Measurements from ENCODE around the gene RPP30.
"Not testable (repeated sequence)": the region's sequence is repeated elsewhere in the genome, so short reads cannot be mapped to it uniquely, and the experiment has no call there.

Gene RPP30

DNA sequence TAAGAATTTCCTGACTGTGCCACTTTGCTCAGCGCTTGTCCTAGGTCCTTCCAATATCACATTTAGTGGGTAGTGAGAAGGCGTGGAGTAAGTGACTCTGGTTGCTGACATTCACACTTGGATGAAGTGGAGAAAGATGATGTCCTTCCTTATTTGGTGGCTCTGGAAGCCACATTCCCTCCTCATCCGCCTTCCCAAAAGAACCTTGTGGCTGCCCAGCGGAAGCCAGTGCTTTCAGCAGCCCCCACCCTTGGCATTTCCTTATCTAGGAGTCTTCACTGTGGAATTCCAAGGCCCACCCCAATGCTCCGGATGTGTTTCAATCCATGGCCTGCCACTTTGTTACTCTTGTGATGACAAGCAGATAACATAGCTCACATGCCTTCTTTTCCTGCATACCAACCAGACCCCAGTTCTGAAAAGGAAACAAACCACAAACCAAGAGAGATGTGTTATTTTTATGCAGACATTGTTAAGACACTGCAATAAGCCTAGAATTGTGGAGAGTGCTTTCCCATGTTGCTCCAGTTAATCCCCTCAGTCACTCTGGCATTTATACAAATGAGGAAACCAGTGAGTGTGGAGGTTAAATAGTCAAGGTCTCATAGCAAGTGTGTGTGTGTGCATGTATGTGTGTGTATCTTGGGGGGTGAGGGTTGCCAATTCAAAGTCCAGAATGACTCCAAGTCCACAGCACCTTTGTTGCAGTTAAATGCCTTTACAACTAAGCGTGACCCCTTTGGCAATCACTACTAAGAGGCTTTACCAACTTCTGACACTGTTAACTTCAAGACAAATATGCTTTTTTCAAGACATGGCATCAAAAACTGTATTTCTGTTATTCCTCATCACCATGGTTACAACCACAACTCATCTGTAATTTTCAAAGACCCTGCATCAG, 59.4 kb downstream of the RPP30 start:
- no peaks in the 10 kb centered on the region for H3K27me3 ChIP-seq (ENCODE audit: control insufficient read depth in 1 of 2, insufficient read depth in 2 of 2, low read length in 2 of 2)
- no peaks in the 10 kb centered on the region for H3K36me3 ChIP-seq (ENCODE audit: insufficient read depth, low read length)
- no peak overlapping the region for H3K9ac ChIP-seq (ENCODE audit: low read length)
- no peak overlapping the region for H3K27ac ChIP-seq (ENCODE audit: low read depth, low read length)
- H3K4me1 ChIP-seq (ENCODE audit: insufficient read depth, low read length) = peaks cover 13% of the 10 kb centered on the region
- H3K9me3 ChIP-seq (ENCODE audit: low read length) = no peaks in the 10 kb centered on the region
- no peak overlapping the region for H3K4me3 ChIP-seq (ENCODE audit: low read depth in 1 of 2, low read length in 2 of 2)

GRCh38 chr10:90935581-90936275, 64.0 kb downstream of the RPP30 start:
- no peaks in the 10 kb centered on the region for H3K27me3 ChIP-seq (ENCODE audit: control insufficient read depth in 1 of 2, insufficient read depth in 2 of 2, low read length in 2 of 2)
- H3K4me1 ChIP-seq (ENCODE audit: insufficient read depth, low read length) = peaks cover 7% of the 10 kb centered on the region
- no peak overlapping the region for H3K9ac ChIP-seq (ENCODE audit: low read length)
- no peak overlapping the region for H3K4me3 ChIP-seq (ENCODE audit: low read depth in 1 of 2, low read length in 2 of 2)
- H3K27ac ChIP-seq (ENCODE audit: low read depth, low read length) = no peak overlapping the region
- no peaks in the 10 kb centered on the region for H3K36me3 ChIP-seq (ENCODE audit: insufficient read depth, low read length)
- no peaks in the 10 kb centered on the region for H3K9me3 ChIP-seq (ENCODE audit: low read length)

DNA sequence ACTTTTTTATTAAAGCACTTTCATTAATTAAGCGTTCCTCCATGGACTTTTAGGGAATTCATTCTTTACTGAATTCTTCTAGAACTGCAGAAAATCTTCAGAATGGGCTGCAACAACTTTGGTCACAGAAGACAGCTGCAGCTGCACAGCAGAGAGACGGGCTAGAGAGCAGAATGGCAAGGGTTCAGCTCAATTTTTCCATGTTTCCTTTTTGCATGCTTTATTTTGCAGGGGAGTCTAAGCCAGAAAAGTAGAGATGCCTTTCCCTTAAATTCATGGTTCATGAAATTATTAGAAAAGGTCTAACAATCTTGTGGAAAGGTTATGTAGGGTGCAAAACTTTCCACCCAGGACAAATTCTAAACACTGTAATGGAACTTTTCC, 64.5 kb downstream of the RPP30 start:
- H3K4me1 ChIP-seq (ENCODE audit: insufficient read depth, low read length) = peaks cover 1% of the 10 kb centered on the region
- no peaks in the 10 kb centered on the region for H3K27me3 ChIP-seq (ENCODE audit: control insufficient read depth in 1 of 2, insufficient read depth in 2 of 2, low read length in 2 of 2)
- H3K36me3 ChIP-seq (ENCODE audit: insufficient read depth, low read length) = no peaks in the 10 kb centered on the region
- no peaks in the 10 kb centered on the region for H3K9me3 ChIP-seq (ENCODE audit: low read length)
- no peak overlapping the region for H3K4me3 ChIP-seq (ENCODE audit: low read depth in 1 of 2, low read length in 2 of 2)
- no peak overlapping the region for H3K9ac ChIP-seq (ENCODE audit: low read length)
- no peak overlapping the region for H3K27ac ChIP-seq (ENCODE audit: low read depth, low read length)

DNA sequence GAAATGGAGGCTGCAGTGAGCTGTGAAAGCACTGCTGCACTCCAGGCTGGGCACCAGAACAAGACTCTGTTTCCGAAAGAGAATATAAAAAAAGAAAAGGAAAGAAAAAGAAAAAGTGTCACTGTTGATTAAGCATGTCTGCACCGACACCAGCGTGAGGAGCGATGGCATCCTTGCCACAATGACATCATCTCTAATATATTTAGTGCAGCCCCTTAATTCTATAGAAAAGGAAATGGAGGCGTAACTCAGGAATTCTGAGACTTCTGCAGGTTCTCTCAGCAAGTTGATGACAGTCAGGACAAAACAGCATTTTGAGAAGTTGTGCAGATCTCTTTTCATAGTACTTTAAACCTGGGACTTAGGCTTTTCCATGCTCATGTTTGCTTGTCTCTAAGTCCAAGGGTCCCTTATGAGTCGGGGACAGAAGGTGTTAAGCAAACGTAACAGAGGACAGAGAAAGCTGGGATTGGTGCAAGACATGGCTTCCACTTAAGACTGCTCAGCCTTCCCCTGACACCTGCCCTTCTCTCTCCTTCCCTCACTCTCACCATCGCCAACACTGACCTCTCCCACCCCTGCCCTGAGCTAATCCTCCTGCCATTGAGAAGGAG, 66.0 kb downstream of the RPP30 start:
- Histone ChIP-seq H3K27me3 (ENCODE audit: control insufficient read depth in 1 of 2, insufficient read depth in 2 of 2, low read length in 2 of 2) (no peaks in the 10 kb centered on the region), H3K4me1 (ENCODE audit: insufficient read depth, low read length) (no peaks in the 10 kb centered on the region), H3K9ac (ENCODE audit: low read length) (no peak overlapping the region), H3K27ac (ENCODE audit: low read depth, low read length) (no peak overlapping the region), H3K4me3 (ENCODE audit: low read depth in 1 of 2, low read length in 2 of 2) (no peak overlapping the region), H3K36me3 (ENCODE audit: insufficient read depth, low read length) (no peaks in the 10 kb centered on the region), H3K9me3 (ENCODE audit: low read length) (no peaks in the 10 kb centered on the region)

DNA sequence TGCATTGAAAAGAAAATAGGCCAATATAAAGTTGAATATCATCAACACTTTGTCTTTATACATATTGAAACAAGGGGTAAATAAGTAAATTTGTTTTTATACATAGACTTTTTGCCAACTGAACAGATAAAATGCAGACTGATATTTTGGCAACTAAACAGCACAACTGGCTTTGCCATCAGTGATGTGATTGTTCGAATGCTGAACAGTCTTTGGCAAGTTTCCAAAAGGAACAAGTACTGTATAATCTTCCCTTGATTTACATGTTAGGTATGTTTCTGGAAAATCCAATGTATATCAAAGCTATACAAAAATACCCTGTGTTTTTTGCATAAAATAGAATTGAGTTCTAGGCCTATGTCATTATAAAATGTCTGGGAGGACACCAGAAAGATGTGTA, 67.3 kb downstream of the RPP30 start:
- no peak overlapping the region for H3K4me3 ChIP-seq (ENCODE audit: low read depth in 1 of 2, low read length in 2 of 2)
- no peaks in the 10 kb centered on the region for H3K36me3 ChIP-seq (ENCODE audit: insufficient read depth, low read length)
- no peaks in the 10 kb centered on the region for H3K9me3 ChIP-seq (ENCODE audit: low read length)
- no peak overlapping the region for H3K9ac ChIP-seq (ENCODE audit: low read length)
- no peaks in the 10 kb centered on the region for H3K27me3 ChIP-seq (ENCODE audit: control insufficient read depth in 1 of 2, insufficient read depth in 2 of 2, low read length in 2 of 2)
- H3K27ac ChIP-seq (ENCODE audit: low read depth, low read length) = no peak overlapping the region
- H3K4me1 ChIP-seq (ENCODE audit: insufficient read depth, low read length) = no peaks in the 10 kb centered on the region

DNA sequence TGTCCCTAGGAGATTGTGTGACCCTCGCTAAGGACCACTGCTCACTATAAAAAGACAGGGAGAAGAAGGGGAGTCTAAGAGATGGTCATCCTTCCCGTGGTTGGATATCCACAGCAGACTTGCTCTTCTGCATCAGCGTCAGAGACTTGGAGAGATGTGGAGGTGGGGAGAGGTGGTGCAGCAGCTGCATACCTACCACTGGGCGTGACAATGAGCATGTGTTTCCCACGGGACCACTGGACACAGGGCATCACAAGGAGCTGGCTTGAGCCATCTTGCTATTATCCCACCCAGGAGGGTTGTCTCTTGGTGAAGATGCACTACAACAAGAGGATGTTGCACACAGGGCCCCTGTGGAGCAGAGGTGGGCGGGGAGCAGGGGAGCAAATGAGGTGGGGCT, 67.9 kb downstream of the RPP30 start:
- Histone ChIP-seq H3K27ac (ENCODE audit: low read depth, low read length) (no peak overlapping the region), H3K9ac (ENCODE audit: low read length) (no peak overlapping the region), H3K4me3 (ENCODE audit: low read depth in 1 of 2, low read length in 2 of 2) (no peak overlapping the region), H3K27me3 (ENCODE audit: control insufficient read depth in 1 of 2, insufficient read depth in 2 of 2, low read length in 2 of 2) (no peaks in the 10 kb centered on the region), H3K36me3 (ENCODE audit: insufficient read depth, low read length) (no peaks in the 10 kb centered on the region), H3K9me3 (ENCODE audit: low read length) (no peaks in the 10 kb centered on the region), H3K4me1 (ENCODE audit: insufficient read depth, low read length) (no peaks in the 10 kb centered on the region)

DNA sequence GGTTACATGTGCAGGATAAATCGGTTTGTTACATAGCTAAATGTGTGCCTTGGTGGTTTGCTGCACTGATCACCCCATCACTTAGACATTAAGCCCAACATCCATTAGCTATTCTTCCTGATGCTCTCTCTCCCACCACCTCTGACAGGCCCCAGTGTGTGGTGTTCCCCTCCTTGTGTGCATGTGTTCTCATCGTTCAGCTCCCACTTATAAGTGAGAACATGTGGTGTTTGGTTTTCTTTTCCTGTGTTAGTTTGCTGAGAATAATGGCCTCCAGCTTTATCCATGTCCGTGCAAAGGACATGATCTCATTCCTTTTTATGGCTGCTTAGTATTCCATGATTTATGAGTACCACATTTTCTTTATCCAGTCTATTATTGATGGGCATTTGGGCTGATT, 71.2 kb downstream of the RPP30 start:
- H3K4me1 ChIP-seq (ENCODE audit: insufficient read depth, low read length); H3K4me3 ChIP-seq (ENCODE audit: low read depth in 1 of 2, low read length in 2 of 2); H3K9me3 ChIP-seq (ENCODE audit: low read length); H3K27me3 ChIP-seq (ENCODE audit: control insufficient read depth in 1 of 2, insufficient read depth in 2 of 2, low read length in 2 of 2); H3K27ac ChIP-seq (ENCODE audit: low read depth, low read length); H3K36me3 ChIP-seq (ENCODE audit: insufficient read depth, low read length); H3K9ac ChIP-seq (ENCODE audit: low read length): not testable (repeated sequence)

DNA sequence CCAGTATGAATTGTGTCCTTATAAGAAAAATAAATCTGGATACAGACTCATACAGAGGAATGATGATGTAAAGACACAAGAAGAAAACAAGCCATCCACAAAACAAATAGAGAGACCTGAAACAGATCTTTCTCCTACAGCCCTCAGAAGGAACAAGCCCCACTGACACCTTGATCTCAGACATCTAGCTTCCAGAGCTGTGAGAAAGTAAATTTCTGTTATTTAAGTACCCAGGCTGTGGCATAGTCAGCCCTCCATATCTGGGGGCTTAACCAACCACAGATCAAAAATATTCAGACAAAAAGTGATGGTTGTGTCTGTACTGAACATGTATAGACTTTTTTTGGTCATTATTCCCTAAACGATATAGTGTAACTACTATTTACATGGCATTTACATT, 73.0 kb downstream of the RPP30 start:
- Histone ChIP-seq H3K4me3 (ENCODE audit: low read depth in 1 of 2, low read length in 2 of 2) (no peak overlapping the region), H3K27ac (ENCODE audit: low read depth, low read length) (no peak overlapping the region)

DNA sequence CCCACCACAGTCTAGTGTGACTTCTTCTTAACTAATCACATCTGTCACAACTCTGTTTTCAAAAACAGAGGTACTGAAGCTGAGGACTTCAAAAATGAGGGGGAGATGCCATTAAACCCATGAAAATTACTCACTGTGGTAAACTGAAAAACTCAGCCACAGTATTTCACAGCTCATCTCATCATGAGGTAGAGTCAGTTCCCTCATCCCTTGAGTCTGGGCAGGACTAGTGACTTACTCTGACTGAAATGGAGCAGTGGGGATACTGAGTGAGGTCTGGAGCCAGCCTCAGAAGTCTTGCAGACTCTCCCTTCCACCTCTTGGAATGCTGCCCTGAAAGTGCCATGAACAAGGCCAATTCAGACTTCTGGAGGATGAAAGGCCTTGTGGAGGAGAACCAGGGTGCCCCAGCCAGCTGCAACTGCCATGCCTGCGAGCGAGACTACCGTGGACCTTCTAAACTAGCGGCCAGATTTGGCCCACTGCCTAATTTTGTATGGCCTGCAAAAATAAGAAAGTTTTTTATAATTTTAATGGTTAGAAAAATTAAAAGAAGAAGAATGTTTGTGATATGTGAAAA, 73.8 kb downstream of the RPP30 start:
- no peak overlapping the region for H3K27ac ChIP-seq (ENCODE audit: low read depth, low read length)
- H3K9me3 ChIP-seq (ENCODE audit: low read length) = no peaks in the 10 kb centered on the region
- no peaks in the 10 kb centered on the region for H3K4me1 ChIP-seq (ENCODE audit: insufficient read depth, low read length)
- no peak overlapping the region for H3K4me3 ChIP-seq (ENCODE audit: low read depth in 1 of 2, low read length in 2 of 2)
- no peaks in the 10 kb centered on the region for H3K36me3 ChIP-seq (ENCODE audit: insufficient read depth, low read length)
- H3K27me3 ChIP-seq (ENCODE audit: control insufficient read depth in 1 of 2, insufficient read depth in 2 of 2, low read length in 2 of 2) = no peaks in the 10 kb centered on the region
- no peak overlapping the region for H3K9ac ChIP-seq (ENCODE audit: low read length)

More for the DNA sequence above, 73.0 kb downstream of the RPP30 start:
- Histone ChIP-seq H3K4me1 (ENCODE audit: insufficient read depth, low read length) (no peaks in the 10 kb centered on the region), H3K9me3 (ENCODE audit: low read length) (no peaks in the 10 kb centered on the region), H3K36me3 (ENCODE audit: insufficient read depth, low read length) (no peaks in the 10 kb centered on the region), H3K9ac (ENCODE audit: low read length) (no peak overlapping the region), H3K27me3 (ENCODE audit: control insufficient read depth in 1 of 2, insufficient read depth in 2 of 2, low read length in 2 of 2) (no peaks in the 10 kb centered on the region)

DNA sequence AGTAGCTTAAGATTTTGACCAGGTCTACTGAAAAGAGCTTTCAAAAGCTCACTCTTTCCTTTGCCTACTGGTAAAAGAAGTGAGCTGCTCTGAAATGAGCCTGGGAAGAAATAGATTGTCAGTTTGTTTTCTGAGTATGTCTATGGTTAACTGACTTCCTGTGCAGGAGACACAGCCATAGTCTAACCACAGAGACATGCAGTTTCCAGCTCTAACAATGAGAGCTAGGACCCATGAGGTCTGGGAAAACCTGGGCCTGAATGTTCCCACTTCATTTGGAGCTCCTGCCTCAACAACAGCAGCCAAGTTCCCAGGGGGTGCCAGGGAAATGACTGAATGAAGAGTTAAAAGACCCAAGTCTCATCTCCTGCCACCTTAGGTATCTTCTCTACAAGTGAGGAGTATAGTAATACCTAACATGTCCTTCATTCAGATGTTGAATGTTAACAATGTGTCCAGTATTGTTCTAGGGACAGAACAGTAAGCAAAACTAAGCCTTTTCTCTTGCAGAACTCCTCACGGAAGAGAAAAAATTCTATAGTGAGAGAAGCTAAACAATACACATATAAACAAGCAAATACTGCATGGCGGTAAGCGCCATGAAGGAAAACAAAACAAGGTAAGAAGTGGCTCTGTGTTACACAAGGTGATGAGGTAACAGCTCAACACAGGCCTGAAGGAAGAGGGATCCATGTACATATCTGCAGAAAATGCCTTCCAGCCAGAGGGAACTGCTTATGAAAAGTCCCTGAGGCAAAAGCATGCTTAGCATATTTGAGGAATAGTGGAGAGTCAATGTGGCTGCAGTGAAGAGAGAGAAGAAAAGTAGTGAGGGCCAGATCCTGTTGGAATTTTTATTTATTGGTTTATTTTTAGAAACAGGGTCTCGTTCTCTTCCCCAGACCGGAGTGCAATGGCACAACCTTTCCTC, 75.5 kb downstream of the RPP30 start:
- no peaks in the 10 kb centered on the region for H3K9me3 ChIP-seq (ENCODE audit: low read length)
- no peaks in the 10 kb centered on the region for H3K36me3 ChIP-seq (ENCODE audit: insufficient read depth, low read length)
- no peak overlapping the region for H3K27ac ChIP-seq (ENCODE audit: low read depth, low read length)
- H3K4me1 ChIP-seq (ENCODE audit: insufficient read depth, low read length) = no peaks in the 10 kb centered on the region
- H3K4me3 ChIP-seq (ENCODE audit: low read depth in 1 of 2, low read length in 2 of 2) = no peak overlapping the region
- H3K27me3 ChIP-seq (ENCODE audit: control insufficient read depth in 1 of 2, insufficient read depth in 2 of 2, low read length in 2 of 2) = no peaks in the 10 kb centered on the region
- no peak overlapping the region for H3K9ac ChIP-seq (ENCODE audit: low read length)
